Endometrium (tissue), 2 donors: ENCODE data around the gene TENT4A.

Experiments
- FAIRE-seq: peaks from 2 replicates; lab custom pipeline; 2012; peaks lifted over from hg19 to GRCh38; lab: Jason Lieb, UNC
- donor health status: control.
- donor health status: control.

TENT4A gene

GRCh38 chr5:6752782-6753181 lies 39.5 kb downstream of the TENT4A start:
- FAIRE-seq: no peak

GRCh38 chr5:6753851-6754250 lies 40.6 kb downstream of the TENT4A start:
- no peak for FAIRE-seq

DNA sequence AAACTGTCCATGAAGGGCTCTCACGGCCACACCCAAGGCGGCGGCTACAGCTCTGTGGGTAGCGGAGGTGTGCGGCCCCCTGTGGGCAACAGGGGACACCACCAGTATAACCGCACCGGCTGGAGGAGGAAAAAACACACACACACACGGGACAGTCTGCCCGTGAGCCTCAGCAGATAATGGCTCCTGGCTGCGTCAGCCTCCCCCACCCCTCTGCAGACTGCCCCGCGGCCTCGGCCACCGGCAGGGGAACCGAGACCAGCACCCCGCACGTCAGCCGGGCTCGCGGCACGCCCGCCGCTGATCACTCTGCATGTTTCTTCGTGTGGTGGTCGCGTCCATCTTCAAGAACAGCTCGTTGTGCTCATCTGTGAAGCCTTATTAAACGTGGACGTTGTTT lies 41.5 kb downstream of the TENT4A start:
- FAIRE-seq: no peak

DNA sequence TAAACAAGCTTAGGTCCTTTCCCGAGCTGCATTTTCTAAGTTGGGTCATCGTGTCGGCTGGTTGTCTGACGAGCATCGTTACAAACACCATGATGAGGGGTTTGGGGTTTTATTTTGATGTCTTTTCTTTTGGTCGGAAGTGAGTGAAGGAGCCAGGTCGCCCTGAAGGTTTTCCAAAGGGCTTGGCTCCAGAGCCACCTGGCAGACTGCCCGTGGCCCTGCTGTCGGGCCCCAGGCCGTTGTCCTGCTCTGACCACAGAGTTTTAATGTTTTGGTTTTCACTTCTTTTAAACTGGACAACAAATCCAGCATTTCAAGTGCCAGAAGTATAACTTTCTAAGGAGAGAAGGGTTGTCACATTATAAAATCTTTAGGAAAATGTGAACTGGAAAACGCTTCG lies 42.3 kb downstream of the TENT4A start:
- no peak for FAIRE-seq

GRCh38 chr5:6755941-6756340 lies 42.7 kb downstream of the TENT4A start:
- no peak for FAIRE-seq

DNA sequence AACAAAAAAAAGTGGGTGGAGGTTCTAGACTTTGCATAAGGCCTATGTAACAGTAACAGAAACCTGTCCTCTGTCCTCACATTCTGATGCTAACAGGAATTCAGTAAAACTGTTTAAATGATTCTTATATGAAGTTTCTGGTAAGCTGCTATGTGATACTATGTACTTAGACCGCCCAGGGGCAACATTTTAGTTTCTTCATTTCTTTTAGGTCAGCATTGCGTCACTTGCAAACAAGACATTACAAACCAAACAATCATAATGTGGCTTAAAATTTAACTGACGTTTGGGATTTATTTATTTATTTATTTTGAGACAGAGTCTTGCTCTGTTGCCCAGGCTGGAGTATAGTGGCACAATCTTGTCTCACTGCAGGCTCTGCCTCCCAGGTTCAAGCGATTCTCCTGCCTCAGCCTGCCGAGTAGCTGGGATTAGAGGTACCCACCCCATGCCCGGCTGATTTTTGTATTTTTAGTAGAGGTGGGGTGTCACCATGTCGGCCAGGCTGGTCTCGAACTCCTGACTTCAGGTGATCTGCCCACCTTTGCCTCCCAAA lies 44.3 kb downstream of the TENT4A start:
- no peak for FAIRE-seq

GRCh38 chr5:6758236-6758635 lies 45.0 kb downstream of the TENT4A start:
- no peak for FAIRE-seq

GRCh38 chr5:6758706-6759105 lies 45.5 kb downstream of the TENT4A start:
- FAIRE-seq: no peak

GRCh38 chr5:6759401-6759800 lies 46.2 kb downstream of the TENT4A start:
- no peak for FAIRE-seq

DNA sequence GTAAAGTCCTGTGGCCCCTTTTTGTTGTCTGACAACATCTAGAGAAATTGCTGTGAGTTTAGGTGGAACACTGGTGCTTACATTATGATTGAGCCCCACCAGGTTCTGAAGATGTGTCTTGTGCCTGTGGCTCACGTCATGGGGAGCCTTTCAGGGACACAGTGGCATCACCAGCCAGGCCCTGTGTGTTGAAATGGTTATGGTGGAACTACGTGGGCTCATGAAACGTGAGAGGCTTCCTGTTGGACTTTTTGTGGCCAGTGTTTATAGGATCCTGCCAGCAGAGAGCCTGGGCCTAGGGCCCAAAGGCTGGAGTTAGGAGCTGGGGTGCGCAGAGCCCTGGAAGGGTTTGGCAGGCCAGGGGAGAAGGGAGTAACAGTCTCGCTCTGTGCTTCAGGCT lies 46.8 kb downstream of the TENT4A start:
- no peak for FAIRE-seq

DNA sequence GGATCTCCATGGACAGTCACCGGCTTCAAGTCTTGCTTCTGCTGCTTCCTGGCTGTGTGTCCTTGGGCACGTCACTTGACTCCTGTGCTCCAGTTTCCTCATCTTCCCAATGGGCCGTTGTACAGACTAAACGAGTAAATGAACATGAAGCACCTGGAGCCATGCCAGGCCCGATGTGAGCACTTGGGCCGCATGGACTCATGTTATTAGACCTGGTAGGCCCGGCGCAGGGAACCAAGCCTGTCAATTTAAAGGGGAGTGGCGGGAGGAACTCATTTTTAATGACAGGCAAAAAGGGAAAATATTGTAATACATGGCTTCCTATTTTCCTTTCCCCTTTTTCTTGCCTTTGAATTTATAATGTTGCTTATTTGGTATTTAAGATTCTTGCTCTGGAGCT lies 47.5 kb downstream of the TENT4A start:
- no peak for FAIRE-seq

GRCh38 chr5:6761333-6761732 lies 48.1 kb downstream of the TENT4A start:
- FAIRE-seq: no peak

DNA sequence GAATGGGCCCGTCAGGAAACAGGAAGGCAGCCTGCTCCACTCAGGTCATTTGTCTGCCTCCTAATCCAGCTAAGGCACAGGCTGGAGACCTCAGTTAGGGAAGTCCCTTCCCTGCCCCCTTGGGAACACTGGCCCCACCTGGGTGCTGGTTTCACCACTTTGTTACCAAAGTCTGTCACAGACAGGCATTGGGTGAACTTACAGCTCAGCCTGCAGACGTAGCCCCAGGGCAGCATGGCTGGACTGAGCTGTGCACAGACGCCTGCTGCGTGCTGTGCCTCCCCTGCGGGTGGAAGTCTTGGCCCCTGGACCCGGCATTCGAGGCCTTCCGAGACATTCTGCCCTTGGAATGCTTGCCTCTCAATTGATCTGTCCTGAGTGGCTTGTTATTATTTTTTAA lies 48.9 kb downstream of the TENT4A start:
- FAIRE-seq: no peak

DNA sequence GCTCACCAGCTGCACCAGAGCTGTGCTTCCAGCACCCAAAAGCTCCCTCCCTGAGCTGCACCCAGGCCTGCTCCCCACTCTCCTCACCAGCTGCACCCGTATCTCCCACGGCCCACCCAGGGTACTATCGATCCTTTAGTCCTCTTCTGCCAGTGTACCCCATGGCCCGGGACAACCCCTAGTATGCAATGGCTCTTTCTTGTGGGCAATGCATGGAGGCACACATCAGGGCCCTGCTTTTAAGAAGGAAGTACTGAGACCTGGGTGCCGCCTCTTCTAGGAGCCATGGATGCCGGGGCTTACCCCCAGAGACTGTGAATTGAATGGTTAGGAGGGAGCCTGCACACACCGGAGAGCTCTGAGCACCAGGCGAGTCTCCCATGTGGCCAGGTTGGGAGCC lies 49.5 kb downstream of the TENT4A start:
- no peak for FAIRE-seq

- no peak for FAIRE-seq
Measured at GRCh38 chr5:6763191-6763590, 50.0 kb downstream of the TENT4A start.

DNA sequence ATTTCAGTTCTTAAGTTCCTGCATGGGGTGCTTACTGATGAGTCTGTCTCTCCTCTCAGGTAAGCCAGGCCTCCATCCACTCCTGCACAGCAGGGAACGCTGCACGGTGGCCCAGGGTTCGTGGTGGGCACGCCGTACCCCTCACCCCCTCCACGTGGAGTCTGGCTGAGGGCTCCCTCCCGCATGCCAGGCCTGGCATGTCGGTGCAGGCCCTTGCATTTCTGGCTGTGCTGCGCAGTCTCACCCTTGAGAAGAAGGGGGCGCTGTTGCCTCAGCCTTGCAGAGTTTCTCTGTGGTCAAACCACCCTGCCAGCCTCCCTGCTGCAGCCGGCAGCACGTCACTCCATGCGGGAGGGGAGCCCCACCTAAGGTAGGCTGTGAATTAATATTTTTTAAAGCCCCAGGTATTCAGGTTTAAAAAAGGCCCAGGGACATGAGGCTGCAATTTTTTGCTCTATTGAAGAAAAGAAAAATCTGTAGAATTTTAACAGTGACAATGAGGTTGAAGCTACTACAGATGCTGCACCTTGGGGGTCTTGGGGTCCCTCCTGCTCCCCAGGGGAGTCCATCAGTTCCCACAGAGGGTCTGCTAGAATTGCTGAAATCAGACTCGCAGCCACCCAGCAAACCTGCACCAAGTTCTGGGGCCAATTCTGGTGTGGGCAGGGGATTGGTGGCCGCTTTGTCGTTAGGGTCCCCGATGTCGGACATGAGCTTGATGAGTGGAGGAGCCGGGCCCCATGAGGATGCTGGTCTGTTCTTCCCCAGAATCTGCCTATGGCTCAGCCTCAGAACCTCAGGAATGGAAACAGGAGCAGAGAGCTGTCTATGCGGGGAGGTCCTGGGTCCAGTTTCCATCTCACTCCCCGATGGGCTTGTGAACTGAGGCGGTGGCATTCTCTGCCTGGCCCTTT lies 52.6 kb downstream of the TENT4A start:
- no peak for FAIRE-seq

DNA sequence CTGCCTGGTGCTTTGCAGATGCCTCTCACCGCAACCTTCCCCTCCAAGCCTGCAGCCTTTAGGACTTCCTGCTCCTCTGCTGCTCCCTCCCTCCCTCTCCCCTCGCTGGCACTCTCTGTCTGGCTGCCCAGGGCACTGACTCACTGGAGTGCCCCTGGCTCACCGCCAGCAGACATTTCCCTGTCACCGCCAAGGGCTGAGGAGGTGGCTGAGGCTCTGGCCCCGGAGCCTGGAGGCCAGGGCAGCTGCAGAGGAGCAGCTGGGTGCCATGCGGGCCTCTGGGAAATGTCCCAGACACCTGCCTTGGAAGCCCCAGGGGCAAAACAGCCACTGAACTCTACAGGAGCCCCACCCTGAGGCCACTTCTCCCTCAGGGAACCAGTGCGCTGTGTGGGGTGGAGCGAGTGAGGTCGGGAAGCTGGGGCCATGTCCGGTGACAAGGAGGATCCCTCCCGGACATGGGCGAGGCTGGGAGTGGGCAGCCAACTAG lies 53.4 kb downstream of the TENT4A start:
- FAIRE-seq: no peak

DNA sequence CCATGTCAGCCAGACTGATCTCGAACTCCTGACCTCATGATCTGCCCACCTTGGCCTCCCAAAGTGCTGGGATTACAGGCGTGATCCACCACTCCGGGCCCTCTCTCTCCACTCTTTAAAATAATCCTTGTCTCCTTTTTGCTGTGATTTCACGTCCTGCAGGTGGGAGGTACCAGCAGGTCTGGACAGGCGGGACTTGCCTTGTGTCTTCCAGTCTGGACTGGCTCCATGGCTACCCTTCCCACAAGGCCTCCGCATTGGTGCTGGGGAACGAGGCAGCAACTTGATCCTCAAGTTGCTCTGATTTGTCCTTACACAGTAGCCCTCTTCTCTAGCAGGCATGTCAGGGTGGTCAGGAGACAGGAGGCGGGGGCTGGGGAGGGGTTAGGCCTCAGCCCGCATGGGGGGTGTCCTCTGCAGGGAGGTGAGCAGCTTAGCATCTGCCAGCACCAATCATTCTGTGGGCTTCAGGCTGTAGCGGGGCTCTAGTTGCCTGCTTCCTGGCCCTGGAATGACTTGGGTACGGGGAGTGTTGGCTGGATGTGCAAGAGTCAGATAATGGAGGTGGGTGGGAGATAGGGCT lies 54.3 kb downstream of the TENT4A start:
- no peak for FAIRE-seq

GRCh38 chr5:6768590-6769230 lies 55.5 kb downstream of the TENT4A start:
- no peak for FAIRE-seq

- no peak for FAIRE-seq
Measured at GRCh38 chr5:6770826-6771607, 57.8 kb downstream of the TENT4A start.

- no peak for FAIRE-seq
Measured at GRCh38 chr5:6772886-6773285, 59.7 kb downstream of the TENT4A start.
